HepG2 (cell line): ENCODE measurements around the gene AGRP. TPM values are rescaled to one million over a fixed set of nuclear protein-coding genes. Genes with fewer than 3 reads are reported as not detected.

Source experiments
- AHR ChIP-seq: IDR thresholded peaks from 2 replicates; pipeline ENCODE4 v1.6.1; 2018; ENCODE audit warnings: missing genetic modification reagents, missing compliant biosample characterization
- ATF7-NPFF ChIP-seq: sonication (generic); formaldehyde crosslinking; IDR thresholded peaks from 2 replicates; pipeline ENCODE4 v1.8.1; 2023; ENCODE audit warnings: mild to moderate bottlenecking, low read depth, missing genetic modification reagents, moderate library complexity
- BRCA1 ChIP-seq: sonication (generic); formaldehyde crosslinking; IDR thresholded peaks from 2 replicates; pipeline ENCODE4 v1.4.0; 2020; ENCODE audit warnings: missing genetic modification reagents
- ETS1 ChIP-seq: sonication (generic); formaldehyde crosslinking; IDR thresholded peaks from 2 replicates; pipeline ENCODE4 v1.4.0; 2020; ENCODE audit warnings: missing genetic modification reagents
- HIC2 ChIP-seq: sonication (generic); formaldehyde crosslinking; IDR thresholded peaks from 2 replicates; pipeline ENCODE4 v1.9.0; 2022; ENCODE audit warnings: low read depth, missing genetic modification reagents
- KAT7 ChIP-seq: IDR thresholded peaks from 2 replicates; pipeline ENCODE4 v1.6.1; 2018; ENCODE audit warnings: borderline replicate concordance, missing compliant biosample characterization
- PITX1 ChIP-seq: sonication (generic); formaldehyde crosslinking; IDR thresholded peaks from 2 replicates; pipeline ENCODE4 v1.5.1; 2020; ENCODE audit warnings: mild to moderate bottlenecking, missing genetic modification reagents
- RNF2 ChIP-seq: fragments of 450-650 bp; conservative IDR thresholded peaks from 2 replicates; pipeline ENCODE4 v1.6.1; 2016; ENCODE audit warnings: low read depth
- SRSF1 ChIP-seq: fragments of 200-400 bp; formaldehyde crosslinking; optimal IDR thresholded peaks from 2 replicates; pipeline ENCODE3; 2017; ENCODE audit warnings: mild to moderate bottlenecking, low read depth, low read length, moderate library complexity
- THAP11 ChIP-seq: IDR thresholded peaks from 2 replicates; pipeline ENCODE4 v1.6.1; 2016; ENCODE audit warnings: missing biosample characterization, missing genetic modification reagents
- ZIK1 ChIP-seq: sonication (generic); formaldehyde crosslinking; IDR thresholded peaks from 2 replicates; pipeline ENCODE4 v1.5.0; 2020; ENCODE audit warnings: mild to moderate bottlenecking, low read depth, missing genetic modification reagents, borderline replicate concordance
- ZNF263 ChIP-seq: sonication (generic); formaldehyde crosslinking; IDR thresholded peaks from 2 replicates; pipeline ENCODE4 v1.4.0; 2020; ENCODE audit warnings: missing genetic modification reagents
- ZNF274 ChIP-seq: sonication (generic); formaldehyde crosslinking; IDR thresholded peaks from 2 replicates; pipeline ENCODE4 v1.5.1; 2020; ENCODE audit warnings: mild to moderate bottlenecking, missing genetic modification reagents
- ZNF30 ChIP-seq: sonication (generic); formaldehyde crosslinking; IDR thresholded peaks from 2 replicates; pipeline ENCODE4 v1.5.0; 2020; ENCODE audit warnings: mild to moderate bottlenecking, missing genetic modification reagents
- ZNF556 ChIP-seq: sonication (generic); formaldehyde crosslinking; IDR thresholded peaks from 2 replicates; pipeline ENCODE4 v1.4.0; 2020; ENCODE audit warnings: mild to moderate bottlenecking, missing genetic modification reagents, borderline replicate concordance
- ZNF607 ChIP-seq: sonication (generic); formaldehyde crosslinking; IDR thresholded peaks from 2 replicates; pipeline ENCODE4 v1.5.1; 2020; ENCODE audit warnings: missing genetic modification reagents, mild to moderate bottlenecking, borderline replicate concordance
- ZNF703 ChIP-seq: sonication (generic); formaldehyde crosslinking; IDR thresholded peaks from 2 replicates; pipeline ENCODE4 v1.5.1; 2020; ENCODE audit warnings: missing genetic modification reagents, mild to moderate bottlenecking, moderate library complexity, borderline replicate concordance
- polyA plus RNA-seq, 8 experiments: library from polyadenylated mRNA; depleted of rRNA in 3 of 8; stranded (reverse) in 7 of 8; unstranded in 1 of 8; fragments of >200 nt; fragmentation: Illumina TruSeq in 4 of 8; extraction: Trizol in 4 of 8; gene quantifications; 2 replicates each; pipeline versions ENCODE4 v1.2.1 to v1.2.3, GENCODE V29; 2011 to 2016; ENCODE audit warnings: low read depth in 4 of 8, missing spikeins in 1 of 8, mixed read lengths in 1 of 8; ENCODE audit not compliant: insufficient read depth in 1 of 8
- total RNA-seq, 5 experiments: library from RNA; depleted of rRNA; stranded (reverse); fragments of >200 nt; fragmentation: Illumina TruSeq; extraction: Trizol; gene quantifications; 2 replicates each; pipeline ENCODE4 v1.2.3, GENCODE V29; 2016; ENCODE audit warnings: low read depth in 1 of 5
- TF ChIP-seq, protein P1 (sequence below): sonication (generic); formaldehyde crosslinking; IDR thresholded peaks from 2 replicates; pipeline ENCODE4 v1.5.1; 2020; ENCODE audit warnings: mild to moderate bottlenecking, missing genetic modification reagents, borderline replicate concordance
- TF ChIP-seq, protein P2 (sequence below): sonication (generic); formaldehyde crosslinking; IDR thresholded peaks from 2 replicates; pipeline ENCODE4 v1.4.0; 2020; ENCODE audit warnings: mild to moderate bottlenecking, missing genetic modification reagents, borderline replicate concordance

AGRP gene
- total and polyA plus RNA-seq, 2 of the 13 experiments (the other 11 are each of a cell fraction or from before 2014, with no cell fraction given): not detected

- no peak for TF ChIP-seq ETS1
- peak; percentile 42; the same call in 1 of the 2 replicates for TF ChIP-seq THAP11
- peak; percentile 46; the same call in 1 of the 2 replicates for TF ChIP-seq ZNF607 (CRISPR knock-in tag)
- TF ChIP-seq RNF2: no peak
- TF ChIP-seq ZNF703 (CRISPR knock-in tag): no peak
- TF ChIP-seq HIC2 (CRISPR knock-in tag): peak; percentile 76
- no peak for TF ChIP-seq ZNF274
- TF ChIP-seq, protein P1, sequence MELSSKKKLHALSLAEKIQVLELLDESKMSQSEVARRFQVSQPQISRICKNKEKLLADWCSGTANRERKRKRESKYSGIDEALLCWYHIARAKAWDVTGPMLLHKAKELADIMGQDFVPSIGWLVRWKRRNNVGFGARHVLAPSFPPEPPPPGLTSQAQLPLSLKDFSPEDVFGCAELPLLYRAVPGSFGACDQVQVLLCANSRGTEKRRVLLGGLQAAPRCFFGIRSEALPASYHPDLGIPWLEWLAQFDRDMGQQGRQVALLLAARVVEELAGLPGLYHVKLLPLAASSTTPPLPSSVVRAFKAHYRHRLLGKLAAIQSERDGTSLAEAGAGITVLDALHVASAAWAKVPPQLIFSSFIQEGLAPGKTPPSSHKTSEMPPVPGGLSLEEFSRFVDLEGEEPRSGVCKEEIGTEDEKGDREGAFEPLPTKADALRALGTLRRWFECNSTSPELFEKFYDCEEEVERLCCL (CRISPR knock-in tag): 0 out of 2 replicates have a peak, but pooled peaks have one; percentile 31
- TF ChIP-seq KAT7 (CRISPR knock-in tag): peak; percentile 82; the same call in 1 of the 2 replicates
- TF ChIP-seq ZIK1 (CRISPR knock-in tag): 0 out of 2 replicates have a peak, but pooled peaks have one; percentile 43
- TF ChIP-seq PITX1: peak; percentile 74; the same call in 1 of the 2 replicates
- no peak for TF ChIP-seq ZNF30
- peak; percentile 5; the same call in 1 of the 2 replicates for TF ChIP-seq AHR (CRISPR knock-in tag)
- TF ChIP-seq ATF7-NPFF (CRISPR knock-in tag): peak; percentile 79; the same call in 1 of the 2 replicates
- peak; percentile 82; the same call in 1 of the 2 replicates for TF ChIP-seq ZNF556 (CRISPR knock-in tag)
- peak; percentile 55; the same call in 1 of the 2 replicates for TF ChIP-seq ZNF263 (CRISPR knock-in tag)
- TF ChIP-seq SRSF1: peak; percentile 62
- TF ChIP-seq, protein P2, sequence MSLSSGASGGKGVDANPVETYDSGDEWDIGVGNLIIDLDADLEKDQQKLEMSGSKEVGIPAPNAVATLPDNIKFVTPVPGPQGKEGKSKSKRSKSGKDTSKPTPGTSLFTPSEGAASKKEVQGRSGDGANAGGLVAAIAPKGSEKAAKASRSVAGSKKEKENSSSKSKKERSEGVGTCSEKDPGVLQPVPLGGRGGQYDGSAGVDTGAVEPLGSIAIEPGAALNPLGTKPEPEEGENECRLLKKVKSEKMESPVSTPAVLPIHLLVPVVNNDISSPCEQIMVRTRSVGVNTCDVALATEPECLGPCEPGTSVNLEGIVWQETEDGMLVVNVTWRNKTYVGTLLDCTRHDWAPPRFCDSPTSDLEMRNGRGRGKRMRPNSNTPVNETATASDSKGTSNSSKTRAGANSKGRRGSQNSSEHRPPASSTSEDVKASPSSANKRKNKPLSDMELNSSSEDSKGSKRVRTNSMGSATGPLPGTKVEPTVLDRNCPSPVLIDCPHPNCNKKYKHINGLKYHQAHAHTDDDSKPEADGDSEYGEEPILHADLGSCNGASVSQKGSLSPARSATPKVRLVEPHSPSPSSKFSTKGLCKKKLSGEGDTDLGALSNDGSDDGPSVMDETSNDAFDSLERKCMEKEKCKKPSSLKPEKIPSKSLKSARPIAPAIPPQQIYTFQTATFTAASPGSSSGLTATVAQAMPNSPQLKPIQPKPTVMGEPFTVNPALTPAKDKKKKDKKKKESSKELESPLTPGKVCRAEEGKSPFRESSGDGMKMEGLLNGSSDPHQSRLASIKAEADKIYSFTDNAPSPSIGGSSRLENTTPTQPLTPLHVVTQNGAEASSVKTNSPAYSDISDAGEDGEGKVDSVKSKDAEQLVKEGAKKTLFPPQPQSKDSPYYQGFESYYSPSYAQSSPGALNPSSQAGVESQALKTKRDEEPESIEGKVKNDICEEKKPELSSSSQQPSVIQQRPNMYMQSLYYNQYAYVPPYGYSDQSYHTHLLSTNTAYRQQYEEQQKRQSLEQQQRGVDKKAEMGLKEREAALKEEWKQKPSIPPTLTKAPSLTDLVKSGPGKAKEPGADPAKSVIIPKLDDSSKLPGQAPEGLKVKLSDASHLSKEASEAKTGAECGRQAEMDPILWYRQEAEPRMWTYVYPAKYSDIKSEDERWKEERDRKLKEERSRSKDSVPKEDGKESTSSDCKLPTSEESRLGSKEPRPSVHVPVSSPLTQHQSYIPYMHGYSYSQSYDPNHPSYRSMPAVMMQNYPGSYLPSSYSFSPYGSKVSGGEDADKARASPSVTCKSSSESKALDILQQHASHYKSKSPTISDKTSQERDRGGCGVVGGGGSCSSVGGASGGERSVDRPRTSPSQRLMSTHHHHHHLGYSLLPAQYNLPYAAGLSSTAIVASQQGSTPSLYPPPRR (CRISPR knock-in tag): peak; percentile 65; the same call in 1 of the 2 replicates
- no peak for TF ChIP-seq BRCA1 (CRISPR knock-in tag)
These were observed 37.1 kb downstream of the AGRP start (continued) for GRCh38 chr16:67445913-67446907.
